Choroid plexus epithelial cell (primary cell): ENCODE results near the gene PACS1.

ENCODE experiments used
- DNase-seq: peaks from one replicate; pipeline ENCODE4 v3.0.0-alpha.2; 2010; ENCODE audit warnings: low read depth
- H3K4me3 ChIP-seq: 2 replicates; pipeline ENCODE4 v1.5.1; 2011; ENCODE audit warnings: low read depth, mild to moderate bottlenecking, control low read depth, low read length, moderate library complexity
- TF ChIP-seq, protein P1 (sequence below): conservative IDR thresholded peaks from 2 replicates; pipeline ENCODE4 v1.5.1; 2011; ENCODE audit warnings: low read depth, mild to moderate bottlenecking, control low read depth, inconsistent platforms, low read length, moderate library complexity

The PACS1 gene

DNA sequence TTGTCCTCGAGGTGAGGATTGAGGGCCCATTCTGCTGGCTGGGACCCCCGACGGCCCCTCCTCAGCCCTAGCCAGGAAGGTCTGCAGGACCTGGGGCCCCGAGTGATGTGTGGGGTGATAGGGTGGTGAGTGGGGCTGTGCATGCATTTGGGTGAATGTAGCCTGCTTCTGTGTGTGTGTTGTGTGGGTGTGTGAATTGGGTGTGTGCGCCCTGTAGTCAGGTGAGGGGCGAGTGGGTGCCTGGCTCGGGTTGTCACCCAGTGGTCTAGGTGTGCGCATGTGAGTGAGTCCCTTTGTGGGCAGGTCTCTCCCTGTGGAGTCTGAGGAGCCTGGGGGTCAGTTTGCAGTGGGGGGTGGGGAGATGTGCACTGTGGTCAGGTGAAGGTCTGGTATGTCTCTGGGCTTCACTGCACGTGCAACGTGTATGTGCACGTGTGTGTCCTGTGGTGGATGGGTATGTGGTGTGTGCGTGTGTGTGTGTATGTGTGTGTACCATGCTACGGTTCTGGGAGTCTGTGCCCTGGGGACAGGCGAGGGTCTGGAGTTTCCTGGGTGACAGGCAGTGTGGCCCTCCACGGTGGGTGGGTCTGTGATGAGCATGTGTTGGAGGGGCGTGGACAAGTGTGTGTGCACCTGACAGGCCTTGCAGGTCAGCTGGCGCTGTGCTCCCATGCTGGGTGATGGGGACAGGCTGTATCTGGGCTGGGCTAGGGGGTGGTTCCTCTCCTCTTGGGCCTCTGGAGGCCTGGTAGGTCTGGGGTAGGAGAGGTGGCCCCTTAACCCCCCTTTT, 222.7 kb downstream of the PACS1 start:
- H3K4me3 ChIP-seq = peak overlapping the region; percentile 34
- TF ChIP-seq, protein P1, sequence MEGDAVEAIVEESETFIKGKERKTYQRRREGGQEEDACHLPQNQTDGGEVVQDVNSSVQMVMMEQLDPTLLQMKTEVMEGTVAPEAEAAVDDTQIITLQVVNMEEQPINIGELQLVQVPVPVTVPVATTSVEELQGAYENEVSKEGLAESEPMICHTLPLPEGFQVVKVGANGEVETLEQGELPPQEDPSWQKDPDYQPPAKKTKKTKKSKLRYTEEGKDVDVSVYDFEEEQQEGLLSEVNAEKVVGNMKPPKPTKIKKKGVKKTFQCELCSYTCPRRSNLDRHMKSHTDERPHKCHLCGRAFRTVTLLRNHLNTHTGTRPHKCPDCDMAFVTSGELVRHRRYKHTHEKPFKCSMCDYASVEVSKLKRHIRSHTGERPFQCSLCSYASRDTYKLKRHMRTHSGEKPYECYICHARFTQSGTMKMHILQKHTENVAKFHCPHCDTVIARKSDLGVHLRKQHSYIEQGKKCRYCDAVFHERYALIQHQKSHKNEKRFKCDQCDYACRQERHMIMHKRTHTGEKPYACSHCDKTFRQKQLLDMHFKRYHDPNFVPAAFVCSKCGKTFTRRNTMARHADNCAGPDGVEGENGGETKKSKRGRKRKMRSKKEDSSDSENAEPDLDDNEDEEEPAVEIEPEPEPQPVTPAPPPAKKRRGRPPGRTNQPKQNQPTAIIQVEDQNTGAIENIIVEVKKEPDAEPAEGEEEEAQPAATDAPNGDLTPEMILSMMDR = no peak

DNA sequence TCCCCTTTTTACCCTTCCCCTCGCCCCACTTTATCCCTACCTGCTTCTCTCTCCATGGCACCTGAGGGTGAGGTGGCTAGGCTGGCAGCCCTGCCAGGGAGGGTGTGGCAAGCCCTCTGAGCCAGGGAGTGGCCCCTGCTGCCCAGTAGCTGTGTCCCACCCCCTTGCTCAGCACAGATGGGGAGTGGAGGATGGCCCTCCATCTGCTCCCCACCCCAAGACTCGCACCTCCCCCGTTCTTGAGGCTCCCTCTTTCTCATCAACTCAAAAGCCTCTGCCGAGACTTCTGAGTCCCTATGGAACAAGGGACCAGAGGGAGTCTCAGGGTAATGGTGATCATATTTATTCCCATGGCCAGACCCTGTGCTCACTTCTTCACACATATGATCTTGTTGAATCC, 223.3 kb downstream of the PACS1 start:
- TF ChIP-seq, protein P1 = no peak
- DNase-seq = no peak
- no peak overlapping the region for H3K4me3 ChIP-seq

More for the DNA sequence above, 222.7 kb downstream of the PACS1 start:
- DNase-seq = no peak

DNA sequence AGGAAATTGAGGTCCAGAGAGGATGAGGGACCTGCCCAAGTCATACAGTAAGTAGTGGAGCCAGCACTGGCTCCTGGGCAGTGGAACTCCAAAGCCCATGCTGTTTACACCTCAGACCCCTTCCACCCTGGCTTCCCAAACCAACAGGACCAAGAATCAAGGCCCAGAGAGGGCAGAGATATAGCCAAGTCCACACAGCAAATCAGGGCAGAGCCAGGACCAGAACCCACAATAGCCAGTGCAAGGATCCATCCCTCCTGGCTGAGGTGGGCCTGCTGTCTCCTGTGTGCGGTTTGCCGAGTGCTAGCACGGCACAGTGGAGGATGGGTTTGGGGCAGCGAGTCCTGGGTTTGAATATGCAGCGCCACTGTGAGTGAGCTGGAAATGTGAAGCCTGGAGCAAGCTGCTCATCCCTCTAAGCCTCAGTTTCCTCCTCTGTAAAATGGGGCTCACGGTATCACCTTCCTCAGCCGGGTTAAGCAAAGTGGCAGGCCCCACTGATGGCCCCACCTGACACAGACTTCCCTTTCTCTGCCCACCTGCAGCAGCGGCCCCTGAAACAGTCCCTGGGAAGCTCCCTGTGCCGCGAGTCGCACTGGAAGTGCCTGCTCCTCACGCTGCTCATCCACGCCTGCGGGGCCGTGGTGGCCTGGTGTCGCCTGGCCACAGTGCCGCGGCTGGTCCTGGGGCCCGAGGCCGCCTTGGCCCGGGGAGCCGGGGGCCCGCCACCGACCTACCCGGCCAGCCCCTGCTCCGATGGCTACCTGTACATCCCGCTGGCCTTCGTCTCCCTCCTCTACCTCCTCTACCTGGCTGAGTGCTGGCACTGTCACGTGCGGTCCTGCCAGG, 223.9 kb downstream of the PACS1 start:
- TF ChIP-seq, protein P1 = no peak
- H3K4me3 ChIP-seq = no peak overlapping the region
- DNase-seq = no peak
